ENCODE data around the gene SH2D1A. TPM values are rescaled to one million over a fixed set of nuclear protein-coding genes. Genes with fewer than 3 reads are reported as not detected.
A peak's percentile ranks its signal among the peaks of the same experiment; 100 is the strongest.

The SH2D1A gene
- total and polyA plus RNA-seq, 4 donors = 0.15 to 0.59 (median 0.32) TPM

DNA sequence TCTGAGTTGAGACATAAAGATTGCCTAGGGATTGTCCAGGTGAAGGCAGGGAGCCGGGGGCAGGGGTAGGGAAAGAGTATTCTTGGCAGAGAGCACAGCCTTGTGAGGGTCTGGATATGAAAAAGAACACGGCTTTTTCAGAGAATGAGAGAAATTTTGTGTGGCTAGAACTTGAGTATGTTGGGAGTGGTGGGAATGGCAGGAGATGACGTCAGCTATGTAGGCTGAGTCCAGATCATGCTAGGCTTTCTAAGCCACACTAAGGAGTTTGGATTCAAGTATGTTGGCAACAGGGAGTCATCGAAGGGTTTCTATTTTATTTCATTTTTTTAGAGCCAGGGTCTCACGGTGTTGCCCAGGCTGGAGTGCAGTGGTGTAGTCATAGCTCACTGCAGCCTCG is 40.0 kb downstream of the SH2D1A start:
- H3K36me3 ChIP-seq (ENCODE audit: control insufficient read depth, insufficient read depth, low read length) = no peaks in the 10 kb centered on the region
- no peaks in the 10 kb centered on the region for H3K9me3 ChIP-seq (ENCODE audit: control insufficient read depth, insufficient read depth, low read length)
- no peak overlapping the region for H3K4me3 ChIP-seq (ENCODE audit: low read depth, low read length)
- no peak for DNase-seq (ENCODE audit: low read depth in 4 of 6, low spot score in 6 of 6)
- no peak overlapping the region for H3K27ac ChIP-seq (ENCODE audit: low read depth, low read length)
- no peaks in the 10 kb centered on the region for H3K4me1 ChIP-seq (ENCODE audit: control insufficient read depth, insufficient read depth, low read length)
- 65% methylated on average over 6 of the region's 6 CpGs for WGBS (ENCODE audit: insufficient coverage)
- H3K27me3 ChIP-seq (ENCODE audit: control insufficient read depth, insufficient read depth, low read length) = no peaks in the 10 kb centered on the region

DNA sequence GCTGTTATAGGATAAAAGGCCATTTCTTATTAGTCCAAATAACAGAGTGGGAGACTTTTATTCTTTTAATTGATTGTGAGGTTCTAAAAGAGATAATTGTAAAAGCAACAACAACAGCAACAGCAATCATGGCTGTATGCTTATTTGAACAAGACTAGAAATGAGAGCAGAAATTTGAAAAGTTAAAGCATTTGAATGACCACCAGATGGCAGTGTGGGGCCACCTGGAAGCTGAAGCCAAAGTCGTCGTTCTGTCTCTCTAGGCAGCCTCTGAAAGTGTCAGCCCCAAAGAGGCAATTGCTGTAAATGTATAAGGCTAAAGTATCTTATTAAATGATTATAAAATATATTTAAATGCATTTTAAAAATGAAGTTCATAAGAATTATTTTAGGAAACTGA is 42.2 kb downstream of the SH2D1A start:
- no peaks in the 10 kb centered on the region for H3K27me3 ChIP-seq (ENCODE audit: control insufficient read depth, insufficient read depth, low read length)
- H3K4me1 ChIP-seq (ENCODE audit: control insufficient read depth, insufficient read depth, low read length) = no peaks in the 10 kb centered on the region
- H3K4me3 ChIP-seq (ENCODE audit: low read depth, low read length) = no peak overlapping the region
- H3K27ac ChIP-seq (ENCODE audit: low read depth, low read length) = no peak overlapping the region
- WGBS (ENCODE audit: insufficient coverage) = no CpG with 5 or more reads among the region's 2 CpGs
- no peaks in the 10 kb centered on the region for H3K36me3 ChIP-seq (ENCODE audit: control insufficient read depth, insufficient read depth, low read length)
- peak; percentile 17 to 92 (median 60) for DNase-seq (ENCODE audit: low read depth in 4 of 6, low spot score in 6 of 6)
- H3K9me3 ChIP-seq (ENCODE audit: control insufficient read depth, insufficient read depth, low read length) = no peaks in the 10 kb centered on the region

DNA sequence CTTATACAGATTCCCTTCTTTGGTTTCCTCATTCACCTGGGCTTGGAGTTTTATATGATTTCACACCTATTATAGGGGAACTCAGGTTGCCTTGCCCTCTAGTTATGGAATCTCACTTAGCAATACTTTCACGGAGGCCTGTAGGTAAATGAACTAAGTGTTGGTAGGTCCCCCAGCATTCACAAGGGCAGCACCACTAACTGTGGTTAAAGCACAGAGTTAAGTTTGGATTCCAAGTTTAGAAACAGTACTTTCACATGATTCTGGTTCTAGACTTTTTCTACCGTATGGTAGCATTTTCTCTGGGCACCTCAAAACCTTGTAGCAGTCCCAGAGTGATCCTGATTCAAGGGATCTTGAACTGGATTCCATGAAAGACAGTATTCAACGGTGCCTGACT is 46.4 kb downstream of the SH2D1A start:
- no peak overlapping the region for H3K4me3 ChIP-seq (ENCODE audit: low read depth, low read length)

DNA sequence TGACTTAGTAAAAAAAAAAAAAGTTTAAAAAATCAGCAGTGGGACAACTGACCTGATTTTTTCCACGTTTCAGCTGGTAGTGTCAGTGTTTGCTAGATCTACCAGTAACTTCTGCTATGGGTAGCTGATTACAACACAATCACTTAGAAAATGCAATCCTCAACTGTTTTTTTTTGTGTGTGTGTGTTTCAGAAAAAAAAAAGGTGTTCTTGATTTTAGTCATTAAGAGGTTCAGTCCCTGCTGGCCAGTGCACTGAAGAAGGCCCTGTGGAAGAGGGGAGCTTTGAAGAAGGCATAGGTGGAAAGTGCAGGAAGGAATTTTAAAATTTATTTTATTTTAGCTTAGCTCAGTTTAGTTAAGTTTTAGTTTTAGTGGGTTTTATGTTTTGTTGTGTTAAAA is 46.9 kb downstream of the SH2D1A start:
- H3K9me3 ChIP-seq (ENCODE audit: control insufficient read depth, insufficient read depth, low read length) = no peaks in the 10 kb centered on the region
- no peak for DNase-seq (ENCODE audit: low read depth in 4 of 6, low spot score in 6 of 6)
- H3K4me1 ChIP-seq (ENCODE audit: control insufficient read depth, insufficient read depth, low read length) = no peaks in the 10 kb centered on the region
- H3K4me3 ChIP-seq (ENCODE audit: low read depth, low read length) = no peak overlapping the region
- no peak overlapping the region for H3K27ac ChIP-seq (ENCODE audit: low read depth, low read length)
- WGBS (ENCODE audit: insufficient coverage) = no CpG with 5 or more reads among the region's 1 CpG
- no peaks in the 10 kb centered on the region for H3K27me3 ChIP-seq (ENCODE audit: control insufficient read depth, insufficient read depth, low read length)
- no peaks in the 10 kb centered on the region for H3K36me3 ChIP-seq (ENCODE audit: control insufficient read depth, insufficient read depth, low read length)

More for the DNA sequence above, 46.4 kb downstream of the SH2D1A start:
- H3K27me3 ChIP-seq (ENCODE audit: control insufficient read depth, insufficient read depth, low read length) = no peaks in the 10 kb centered on the region
- WGBS (ENCODE audit: insufficient coverage) = 67% methylated on average over 1 of the region's 3 CpGs
- H3K4me1 ChIP-seq (ENCODE audit: control insufficient read depth, insufficient read depth, low read length) = no peaks in the 10 kb centered on the region
- H3K27ac ChIP-seq (ENCODE audit: low read depth, low read length) = no peak overlapping the region
- DNase-seq (ENCODE audit: low read depth in 4 of 6, low spot score in 6 of 6) = no peak
- H3K36me3 ChIP-seq (ENCODE audit: control insufficient read depth, insufficient read depth, low read length) = no peaks in the 10 kb centered on the region
- H3K9me3 ChIP-seq (ENCODE audit: control insufficient read depth, insufficient read depth, low read length) = no peaks in the 10 kb centered on the region

DNA sequence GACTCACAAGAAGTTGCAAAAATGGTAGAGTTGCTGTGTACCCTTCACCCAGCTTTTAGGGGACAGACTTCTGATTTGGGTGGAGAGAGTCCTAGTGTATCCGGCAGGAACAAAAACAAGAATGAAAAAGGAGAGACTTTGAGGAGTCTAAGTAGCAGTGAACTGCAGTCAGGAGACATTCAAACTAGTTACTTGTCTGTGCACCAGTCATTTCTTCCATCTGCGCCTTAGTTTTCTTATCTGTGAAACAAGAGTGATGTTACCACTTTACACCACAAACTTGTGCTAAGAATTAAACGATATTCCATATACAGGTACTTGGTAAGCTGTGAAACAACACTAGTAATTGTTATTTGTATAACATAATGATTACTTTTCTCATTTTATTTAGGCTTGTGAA is 47.3 kb downstream of the SH2D1A start:
- H3K27me3 ChIP-seq (ENCODE audit: control insufficient read depth, insufficient read depth, low read length) = no peaks in the 10 kb centered on the region
- DNase-seq (ENCODE audit: low read depth in 4 of 6, low spot score in 6 of 6) = no peak
- no peaks in the 10 kb centered on the region for H3K4me1 ChIP-seq (ENCODE audit: control insufficient read depth, insufficient read depth, low read length)
- no peaks in the 10 kb centered on the region for H3K36me3 ChIP-seq (ENCODE audit: control insufficient read depth, insufficient read depth, low read length)
- H3K27ac ChIP-seq (ENCODE audit: low read depth, low read length) = no peak overlapping the region
- H3K9me3 ChIP-seq (ENCODE audit: control insufficient read depth, insufficient read depth, low read length) = no peaks in the 10 kb centered on the region
- whole genome bisulfite sequencing (ENCODE audit: insufficient coverage) = 60% methylated on average over 1 of the region's 3 CpGs
- H3K4me3 ChIP-seq (ENCODE audit: low read depth, low read length) = no peak overlapping the region

DNA sequence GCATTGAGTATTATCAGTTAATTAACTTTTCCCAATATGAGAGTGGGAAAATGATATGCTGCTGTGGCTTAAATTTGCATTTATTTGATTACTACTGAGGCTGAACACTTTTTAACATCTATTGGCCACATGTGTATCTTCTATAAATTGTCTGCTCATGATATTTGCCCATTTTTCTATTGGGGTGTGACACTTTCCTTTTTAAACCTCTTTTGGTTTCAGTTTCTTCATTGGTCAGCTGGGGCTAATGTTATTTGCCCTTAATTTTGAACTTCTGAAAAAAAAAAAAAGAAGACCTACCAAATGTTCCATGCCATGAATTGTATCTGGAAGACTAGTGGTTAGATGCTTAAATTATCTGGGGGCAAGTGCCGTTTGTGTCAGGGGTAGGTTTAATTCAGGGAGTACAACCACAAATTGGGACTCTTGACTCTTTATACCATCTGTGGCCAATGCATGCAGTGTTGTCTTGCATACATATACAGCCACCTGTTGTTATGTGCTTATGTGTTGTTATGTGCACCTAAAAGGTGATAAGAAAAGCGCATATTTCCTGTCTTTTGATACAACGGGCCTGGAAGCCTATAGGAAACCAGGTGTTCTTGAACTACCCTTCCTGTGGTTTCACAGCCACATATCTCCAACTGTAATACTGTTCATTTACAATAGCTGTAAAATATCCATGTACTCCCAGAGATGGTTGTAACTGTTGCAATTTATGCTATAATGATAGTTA is 49.0 kb downstream of the SH2D1A start:
- DNase-seq (ENCODE audit: low read depth in 4 of 6, low spot score in 6 of 6) = no peak
- no peaks in the 10 kb centered on the region for H3K4me1 ChIP-seq (ENCODE audit: control insufficient read depth, insufficient read depth, low read length)
- no CpG with 5 or more reads among the region's 3 CpGs for WGBS (ENCODE audit: insufficient coverage)
- H3K36me3 ChIP-seq (ENCODE audit: control insufficient read depth, insufficient read depth, low read length) = no peaks in the 10 kb centered on the region
- H3K27ac ChIP-seq (ENCODE audit: low read depth, low read length) = no peak overlapping the region
- H3K27me3 ChIP-seq (ENCODE audit: control insufficient read depth, insufficient read depth, low read length) = no peaks in the 10 kb centered on the region
- no peak overlapping the region for H3K4me3 ChIP-seq (ENCODE audit: low read depth, low read length)
- H3K9me3 ChIP-seq (ENCODE audit: control insufficient read depth, insufficient read depth, low read length) = no peaks in the 10 kb centered on the region

DNA sequence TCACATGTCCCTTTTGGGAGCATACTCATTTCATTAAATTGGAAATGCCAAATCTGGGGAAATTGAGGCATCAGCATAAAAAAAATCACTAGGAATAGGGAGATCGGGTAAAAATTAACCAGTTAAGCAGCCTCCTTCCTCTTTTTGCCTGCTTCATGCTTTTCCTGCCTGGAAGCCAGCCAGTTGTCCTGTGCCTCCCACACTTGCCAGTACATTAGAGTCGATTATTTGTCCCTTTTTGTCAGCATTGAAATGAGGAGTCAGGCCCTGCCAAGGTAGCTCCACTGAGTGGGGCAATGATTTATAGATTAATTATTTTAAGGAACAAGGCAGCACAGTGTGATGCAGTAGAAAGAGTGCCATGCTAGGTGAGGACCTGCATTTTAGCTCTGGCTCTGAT is 55.3 kb downstream of the SH2D1A start:
- peaks cover 3% of the 10 kb centered on the region for H3K27me3 ChIP-seq (ENCODE audit: control insufficient read depth, insufficient read depth, low read length)
- WGBS (ENCODE audit: insufficient coverage) = 50% methylated on average over 1 of the region's 2 CpGs

DNA sequence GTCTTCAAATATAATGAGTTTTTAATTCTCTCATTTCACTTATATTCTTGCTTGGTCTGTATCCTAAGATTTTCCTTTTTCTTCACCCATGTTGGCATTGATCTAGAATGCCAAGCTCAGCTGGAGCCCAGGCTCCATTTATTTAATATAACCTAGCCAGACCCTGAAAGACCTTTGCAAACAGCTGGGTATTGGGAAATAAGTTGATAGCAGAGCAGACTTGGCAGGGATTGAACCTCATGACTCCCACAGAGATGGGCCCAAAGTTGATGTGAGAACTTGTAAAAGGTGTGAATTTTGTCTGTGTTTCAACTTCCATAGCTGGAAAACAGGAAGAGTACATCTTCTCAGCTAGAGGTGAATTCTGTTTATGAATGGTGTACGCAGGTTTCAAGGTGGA is 59.5 kb downstream of the SH2D1A start:
- no peak for DNase-seq (ENCODE audit: low read depth in 4 of 6, low spot score in 6 of 6)
- no peaks in the 10 kb centered on the region for H3K9me3 ChIP-seq (ENCODE audit: control insufficient read depth, insufficient read depth, low read length)
- no peaks in the 10 kb centered on the region for H3K36me3 ChIP-seq (ENCODE audit: control insufficient read depth, insufficient read depth, low read length)
- no peak overlapping the region for H3K4me3 ChIP-seq (ENCODE audit: low read depth, low read length)
- H3K27ac ChIP-seq (ENCODE audit: low read depth, low read length) = no peak overlapping the region
- WGBS (ENCODE audit: insufficient coverage) = no CpG with 5 or more reads among the region's 1 CpG
- peaks cover 3% of the 10 kb centered on the region for H3K27me3 ChIP-seq (ENCODE audit: control insufficient read depth, insufficient read depth, low read length)
- no peaks in the 10 kb centered on the region for H3K4me1 ChIP-seq (ENCODE audit: control insufficient read depth, insufficient read depth, low read length)

More for the DNA sequence above, 55.3 kb downstream of the SH2D1A start:
- H3K36me3 ChIP-seq (ENCODE audit: control insufficient read depth, insufficient read depth, low read length) = no peaks in the 10 kb centered on the region
- H3K4me3 ChIP-seq (ENCODE audit: low read depth, low read length) = no peak overlapping the region
- peak in 1 of 6 donors; percentile 14 for DNase-seq (ENCODE audit: low read depth in 4 of 6, low spot score in 6 of 6)
- H3K9me3 ChIP-seq (ENCODE audit: control insufficient read depth, insufficient read depth, low read length) = no peaks in the 10 kb centered on the region
- H3K4me1 ChIP-seq (ENCODE audit: control insufficient read depth, insufficient read depth, low read length) = no peaks in the 10 kb centered on the region
- no peak overlapping the region for H3K27ac ChIP-seq (ENCODE audit: low read depth, low read length)

DNA sequence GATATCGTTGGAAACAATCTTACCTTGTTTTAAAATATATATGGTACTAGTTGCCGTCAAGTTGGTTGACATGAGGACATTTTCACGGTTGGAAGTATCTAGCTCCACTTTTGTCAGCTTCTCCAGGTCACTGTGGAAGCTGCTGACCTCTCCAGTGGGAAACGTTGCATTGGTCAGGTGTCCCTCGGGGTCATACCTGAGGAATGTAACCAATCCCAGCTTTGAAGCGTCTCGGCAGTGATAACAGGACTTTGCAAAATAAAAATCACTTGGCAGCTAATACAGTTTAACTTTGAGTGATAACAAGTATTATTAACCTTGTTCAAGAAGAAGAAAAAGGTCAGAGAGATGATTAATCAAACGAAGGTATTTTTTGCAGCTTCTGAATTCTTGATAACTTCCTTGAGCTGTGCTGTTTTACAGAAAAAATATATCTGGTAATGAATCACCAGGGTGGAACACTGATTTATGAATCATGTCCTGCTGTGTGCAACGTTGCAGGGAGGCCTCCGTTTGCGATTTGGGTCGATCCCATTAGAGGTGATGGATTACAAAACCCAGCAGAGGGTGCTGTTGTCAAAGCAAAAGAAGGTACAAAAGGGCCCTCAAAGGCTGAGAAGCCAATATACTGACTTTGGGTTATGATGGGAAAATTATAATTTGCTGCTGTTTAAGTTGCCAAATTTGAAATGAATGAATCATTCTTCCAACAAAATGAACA is 60.1 kb downstream of the SH2D1A start:
- Histone ChIP-seq H3K27ac (ENCODE audit: low read depth, low read length) (no peak overlapping the region), H3K9me3 (ENCODE audit: control insufficient read depth, insufficient read depth, low read length) (no peaks in the 10 kb centered on the region), H3K36me3 (ENCODE audit: control insufficient read depth, insufficient read depth, low read length) (no peaks in the 10 kb centered on the region), H3K27me3 (ENCODE audit: control insufficient read depth, insufficient read depth, low read length) (peaks cover 3% of the 10 kb centered on the region), H3K4me3 (ENCODE audit: low read depth, low read length) (no peak overlapping the region), H3K4me1 (ENCODE audit: control insufficient read depth, insufficient read depth, low read length) (no peaks in the 10 kb centered on the region)
- WGBS (ENCODE audit: insufficient coverage) = 22% methylated on average over 11 of the region's 12 CpGs
- peak; percentile 33 to 90 (median 61) for DNase-seq (ENCODE audit: low read depth in 4 of 6, low spot score in 6 of 6)

DNA sequence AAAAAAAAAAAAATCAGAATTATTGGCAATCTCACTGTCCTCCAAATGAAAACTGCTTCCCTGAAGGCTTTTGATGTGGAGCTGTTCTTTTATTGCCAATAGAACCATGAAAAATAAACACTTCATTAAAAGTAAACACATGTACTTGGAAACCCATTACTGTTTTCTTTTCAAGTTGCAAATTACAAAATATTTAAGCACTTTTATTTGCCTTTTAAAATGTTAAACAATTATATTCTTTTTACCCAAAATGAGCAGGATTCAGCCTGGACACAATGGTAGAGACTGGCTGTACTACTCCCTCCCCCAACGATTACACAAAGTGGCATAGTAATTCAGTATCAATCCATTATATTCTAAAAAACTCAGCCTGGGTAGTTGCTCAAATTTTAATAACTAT is 60.9 kb downstream of the SH2D1A start:
- peak in 1 of 6 donors; percentile 39 for DNase-seq (ENCODE audit: low read depth in 4 of 6, low spot score in 6 of 6)
- Histone ChIP-seq H3K9me3 (ENCODE audit: control insufficient read depth, insufficient read depth, low read length) (no peaks in the 10 kb centered on the region), H3K27me3 (ENCODE audit: control insufficient read depth, insufficient read depth, low read length) (peaks cover 3% of the 10 kb centered on the region), H3K4me3 (ENCODE audit: low read depth, low read length) (no peak overlapping the region), H3K4me1 (ENCODE audit: control insufficient read depth, insufficient read depth, low read length) (no peaks in the 10 kb centered on the region), H3K36me3 (ENCODE audit: control insufficient read depth, insufficient read depth, low read length) (no peaks in the 10 kb centered on the region), H3K27ac (ENCODE audit: low read depth, low read length) (no peak overlapping the region)
- WGBS (ENCODE audit: insufficient coverage) = no CpG with 5 or more reads among the region's 1 CpG
